Neural progenitor cell (in vitro differentiated cells): Measurements from ENCODE around the gene RHBDL1. TPM values are rescaled to one million over a fixed set of nuclear protein-coding genes. Genes with fewer than 3 reads are reported as not detected.
"Not testable (repeated sequence)": the region's sequence is repeated elsewhere in the genome, so short reads cannot be mapped to it uniquely, and the experiment has no call there.

Experiments used
- DNase-seq: peaks from one replicate; pipeline ENCODE4 v3.0.0-alpha.2; 2016; ENCODE audit warnings: low spot score
- H2AFZ ChIP-seq: fragments of 200-600 bp; sonication (generic); replicated peaks from 2 replicates; pipeline ENCODE4 v1.6.1; 2016; ENCODE audit warnings: antibody characterized with exemption
- H3F3A ChIP-seq: fragments of 200-600 bp; sonication (generic); 2 replicates; pipeline ENCODE4 v1.6.1; 2016; ENCODE audit warnings: antibody characterized with exemption, low read depth
- H3K27ac ChIP-seq: fragments of 200-600 bp; sonication (generic); 2 replicates; pipeline ENCODE4 v1.5.1; 2016; ENCODE audit warnings: mild to moderate bottlenecking
- H3K27me3 ChIP-seq: fragments of 200-600 bp; sonication (generic); 2 replicates; pipeline ENCODE4 v1.6.1; 2016; ENCODE audit warnings: mild to moderate bottlenecking, moderate library complexity
- H3K36me3 ChIP-seq: fragments of 200-600 bp; sonication (generic); 2 replicates; pipeline ENCODE4 v1.5.1; 2016
- H3K4me1 ChIP-seq: fragments of 200-600 bp; sonication (generic); 2 replicates; pipeline ENCODE4 v1.6.1; 2016; ENCODE audit warnings: mixed run types
- H3K4me2 ChIP-seq: fragments of 200-600 bp; sonication (generic); 2 replicates; pipeline ENCODE4 v1.6.1; 2016
- H3K4me3 ChIP-seq: fragments of 200-600 bp; sonication (generic); 2 replicates; pipeline ENCODE4 v1.5.1; 2016
- H3K79me2 ChIP-seq: fragments of 200-600 bp; sonication (generic); 2 replicates; pipeline ENCODE4 v1.6.1; 2016; ENCODE audit warnings: low read depth
- H3K9ac ChIP-seq: fragments of 200-600 bp; sonication (generic); 2 replicates; pipeline ENCODE4 v1.6.1; 2016
- H3K9me3 ChIP-seq: fragments of 200-600 bp; sonication (generic); 2 replicates; pipeline ENCODE4 v1.5.1; 2016; ENCODE audit warnings: low read depth
- H4K20me1 ChIP-seq: fragments of 200-600 bp; sonication (generic); 2 replicates; pipeline ENCODE4 v1.6.1; 2016; ENCODE audit warnings: low read depth
- H3K27ac Mint-ChIP-seq: 3 replicates; pipeline ENCODE4 v1.8.0; 2021; ENCODE audit warnings: mixed read lengths
- H3K27me3 Mint-ChIP-seq: 2 replicates; pipeline ENCODE4 v1.8.0; 2022; ENCODE audit warnings: low read depth, mild to moderate bottlenecking, inconsistent platforms, moderate library complexity, mixed read lengths; ENCODE audit not compliant: insufficient read depth
- H3K36me3 Mint-ChIP-seq: 3 replicates; pipeline ENCODE4 v1.8.0; 2021; ENCODE audit warnings: mixed read lengths
- H3K4me1 Mint-ChIP-seq: 3 replicates; pipeline ENCODE4 v1.8.0; 2021; ENCODE audit warnings: mixed read lengths
- H3K4me3 Mint-ChIP-seq: 3 replicates; pipeline ENCODE4 v1.8.0; 2021; ENCODE audit warnings: mild to moderate bottlenecking, moderate library complexity, mixed read lengths
- H3K9me3 Mint-ChIP-seq: 3 replicates; pipeline ENCODE4 v1.8.0; 2020; ENCODE audit warnings: mixed read lengths
- CTCF ChIP-seq: fragments of 200-600 bp; sonication (generic); IDR thresholded peaks from 2 replicates; pipeline ENCODE4 v1.5.1; 2017; ENCODE audit warnings: antibody characterized with exemption, mild to moderate bottlenecking
- EZH2 ChIP-seq: fragments of 200-600 bp; sonication (generic); IDR thresholded peaks from 2 replicates; pipeline ENCODE4 v1.6.1; 2017; ENCODE audit warnings: antibody characterized with exemption, mild to moderate bottlenecking, moderate library complexity
- EZH2phosphoT487 ChIP-seq: fragments of 200-600 bp; sonication (generic); IDR thresholded peaks from 2 replicates; pipeline ENCODE4 v1.6.1; 2017; ENCODE audit warnings: antibody characterized with exemption
- total RNA-seq: library from RNA; depleted of rRNA; stranded (reverse); fragments of >200 nt; gene quantifications from 2 replicates; pipeline ENCODE4 v1.2.3, GENCODE V29; 2015; ENCODE audit warnings: low replicate concordance

RHBDL1 gene
- total RNA-seq, 1 donor from 2014 or later, result 0.28 TPM

GRCh38 chr16:711084-711483 is 35.6 kb downstream of the RHBDL1 start:
- Mint-ChIP-seq H3K4me1 (peaks cover 41% of the 10 kb centered on the region), H3K4me3 (peak overlapping the region; percentile 57), H3K9me3 (no peaks in the 10 kb centered on the region), H3K27me3 (peaks cover 27% of the 10 kb centered on the region), H3K36me3 (no peaks in the 10 kb centered on the region), H3K27ac (peak overlapping the region; percentile 87)
- peaks cover 85% of the 10 kb centered on the region for H3K27me3 ChIP-seq
- peaks cover 24% of the 10 kb centered on the region for H4K20me1 ChIP-seq
- no peaks in the 10 kb centered on the region for H3K79me2 ChIP-seq
- H3K4me1 ChIP-seq, result peaks cover 14% of the 10 kb centered on the region
- no peaks in the 10 kb centered on the region for H3K9me3 ChIP-seq
- no peak overlapping the region for H2AFZ ChIP-seq
- no peak overlapping the region for H3K27ac ChIP-seq
- TF ChIP-seq EZH2 (no peak), EZH2phosphoT487 (no peak), CTCF (no peak)
- H3F3A ChIP-seq, result peaks cover 37% of the 10 kb centered on the region
- no peak for DNase-seq
- no peak overlapping the region for H3K9ac ChIP-seq
- no peaks in the 10 kb centered on the region for H3K36me3 ChIP-seq
- H3K4me3 ChIP-seq, result no peak overlapping the region
- no peak overlapping the region for H3K4me2 ChIP-seq

DNA sequence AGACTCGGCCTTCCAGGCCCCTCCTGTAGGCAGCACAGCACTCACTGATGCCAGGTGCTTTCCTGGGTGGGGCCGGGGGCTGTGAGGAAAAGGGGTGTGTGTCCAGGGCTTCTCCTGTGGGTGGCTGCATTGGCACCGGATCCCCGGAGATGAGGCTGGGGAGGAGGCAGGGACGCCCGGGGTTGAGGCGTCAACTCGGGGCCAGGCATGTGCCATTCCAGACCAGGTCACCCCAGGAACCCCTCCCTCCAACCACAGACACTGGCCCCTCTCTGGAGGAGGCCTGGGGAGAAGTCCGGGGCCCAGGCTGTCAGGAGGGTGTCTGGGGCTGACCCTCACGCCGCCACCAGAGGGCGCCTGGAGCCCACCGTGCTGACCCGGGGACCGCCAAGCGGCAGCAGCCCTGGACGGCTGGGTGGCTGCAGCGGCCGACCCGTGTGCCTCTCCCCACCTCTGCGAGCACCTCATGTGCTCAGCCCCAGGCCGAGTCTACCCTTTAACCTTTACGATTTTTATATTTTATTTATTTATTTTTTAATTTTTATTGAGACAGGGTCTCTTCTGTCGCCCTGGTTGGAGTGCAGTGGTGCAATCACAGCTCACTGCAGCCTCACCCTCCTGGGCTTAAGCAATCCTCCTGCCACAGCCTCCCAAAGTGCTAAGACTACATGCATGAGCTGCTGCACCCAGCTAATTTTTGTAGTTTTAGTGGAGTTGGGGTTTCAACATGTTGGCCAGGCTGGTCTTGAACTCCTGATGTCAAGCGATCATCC is 36.3 kb downstream of the RHBDL1 start:
- H3K9ac ChIP-seq, result no peak overlapping the region
- H4K20me1 ChIP-seq, result peaks cover 24% of the 10 kb centered on the region
- H3K79me2 ChIP-seq, result no peaks in the 10 kb centered on the region
- Mint-ChIP-seq H3K36me3 (peaks cover 2% of the 10 kb centered on the region), H3K27ac (no peak overlapping the region), H3K27me3 (peaks cover 24% of the 10 kb centered on the region), H3K4me1 (peaks cover 46% of the 10 kb centered on the region), H3K9me3 (no peaks in the 10 kb centered on the region), H3K4me3 (no peak overlapping the region)
- peaks cover 35% of the 10 kb centered on the region for H3F3A ChIP-seq
- H3K27me3 ChIP-seq, result peaks cover 79% of the 10 kb centered on the region
- no peak overlapping the region for H3K4me3 ChIP-seq
- peaks cover 20% of the 10 kb centered on the region for H3K4me1 ChIP-seq
- TF ChIP-seq EZH2 (no peak), CTCF (peak; percentile 82)
- no peaks in the 10 kb centered on the region for H3K9me3 ChIP-seq
- H3K4me2 ChIP-seq, result no peak overlapping the region
- no peak overlapping the region for H3K27ac ChIP-seq
- no peak overlapping the region for H2AFZ ChIP-seq
- DNase-seq, result peak; percentile 91
- no peaks in the 10 kb centered on the region for H3K36me3 ChIP-seq

DNA sequence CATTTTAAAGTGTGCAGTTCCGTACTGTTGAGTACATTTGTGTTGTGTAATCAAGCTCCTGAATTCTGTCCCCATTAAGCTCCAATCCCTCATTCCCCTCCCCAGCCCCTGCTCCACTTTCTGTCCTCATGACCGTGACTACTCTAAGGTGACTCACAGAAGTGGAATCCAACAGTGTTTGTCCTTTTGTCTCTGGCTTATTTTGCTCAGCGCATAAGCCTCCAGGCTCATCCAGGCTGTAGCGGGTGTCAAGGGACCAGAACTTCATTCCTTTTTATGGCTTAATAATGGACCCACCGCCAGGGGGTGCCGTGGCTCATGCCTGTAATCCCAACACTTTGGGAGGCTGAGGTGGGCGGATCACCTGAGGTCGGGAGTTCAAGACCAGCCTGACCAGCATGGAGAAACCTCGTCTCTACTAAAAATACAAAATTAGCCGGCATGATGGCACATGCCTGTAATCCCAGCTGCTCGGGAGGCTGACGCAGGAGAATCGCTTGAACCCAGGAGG is 37.3 kb downstream of the RHBDL1 start:
- Histone ChIP-seq H3F3A (peaks cover 34% of the 10 kb centered on the region), H3K4me1 (peaks cover 31% of the 10 kb centered on the region), H4K20me1 (peaks cover 30% of the 10 kb centered on the region), H3K27me3 (peaks cover 68% of the 10 kb centered on the region)
- not testable (repeated sequence) for H3K9ac ChIP-seq, H3K9me3 ChIP-seq, H2AFZ ChIP-seq, H3K4me3 ChIP-seq, H3K79me2 ChIP-seq, H3K9me3 Mint-ChIP-seq, H3K4me2 ChIP-seq, H3K36me3 ChIP-seq, H3K27ac ChIP-seq, H3K36me3 Mint-ChIP-seq
- TF ChIP-seq CTCF, result peak; percentile 61
- peak overlapping the region; percentile 17 for H3K4me3 Mint-ChIP-seq
- peaks cover 48% of the 10 kb centered on the region for H3K4me1 Mint-ChIP-seq
- DNase-seq, result peak; percentile 75
- peak overlapping the region; percentile 28 for H3K27ac Mint-ChIP-seq
- H3K27me3 Mint-ChIP-seq, result peaks cover 19% of the 10 kb centered on the region
